Measurements from ENCODE around the gene HOXC10.

DNA sequence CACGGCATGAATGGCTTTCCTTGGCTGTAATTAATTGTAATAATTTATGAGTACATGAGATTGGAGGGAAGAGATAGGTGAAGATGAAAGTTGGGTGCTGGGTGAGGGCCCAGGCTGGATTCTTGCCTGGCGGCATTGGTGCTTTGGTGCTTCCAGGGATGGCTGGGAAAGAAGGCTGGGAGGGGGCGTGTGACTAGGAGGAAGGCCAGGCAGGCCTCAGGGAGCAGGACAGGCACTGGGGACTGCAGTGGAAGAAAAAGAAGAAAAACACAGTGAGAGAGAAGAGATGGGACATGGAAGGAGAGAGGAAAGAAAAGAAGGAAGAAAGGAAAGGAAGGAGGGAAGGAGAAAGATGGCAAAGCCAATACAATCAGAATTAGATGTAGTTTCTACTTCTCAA is 18.7 kb downstream of the HOXC10 start:
- TF ChIP-seq, protein P1, sequence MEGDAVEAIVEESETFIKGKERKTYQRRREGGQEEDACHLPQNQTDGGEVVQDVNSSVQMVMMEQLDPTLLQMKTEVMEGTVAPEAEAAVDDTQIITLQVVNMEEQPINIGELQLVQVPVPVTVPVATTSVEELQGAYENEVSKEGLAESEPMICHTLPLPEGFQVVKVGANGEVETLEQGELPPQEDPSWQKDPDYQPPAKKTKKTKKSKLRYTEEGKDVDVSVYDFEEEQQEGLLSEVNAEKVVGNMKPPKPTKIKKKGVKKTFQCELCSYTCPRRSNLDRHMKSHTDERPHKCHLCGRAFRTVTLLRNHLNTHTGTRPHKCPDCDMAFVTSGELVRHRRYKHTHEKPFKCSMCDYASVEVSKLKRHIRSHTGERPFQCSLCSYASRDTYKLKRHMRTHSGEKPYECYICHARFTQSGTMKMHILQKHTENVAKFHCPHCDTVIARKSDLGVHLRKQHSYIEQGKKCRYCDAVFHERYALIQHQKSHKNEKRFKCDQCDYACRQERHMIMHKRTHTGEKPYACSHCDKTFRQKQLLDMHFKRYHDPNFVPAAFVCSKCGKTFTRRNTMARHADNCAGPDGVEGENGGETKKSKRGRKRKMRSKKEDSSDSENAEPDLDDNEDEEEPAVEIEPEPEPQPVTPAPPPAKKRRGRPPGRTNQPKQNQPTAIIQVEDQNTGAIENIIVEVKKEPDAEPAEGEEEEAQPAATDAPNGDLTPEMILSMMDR (conservative IDR thresholded peaks at IDR 0.05; ENCODE audit: low read length): no peak
- no peak for TF ChIP-seq EZH2phosphoT487 (IDR thresholded peaks at IDR 0.05; ENCODE audit: borderline replicate concordance)

Measured in Loucy (cell line).